ENCODE data around the gene INTS11.
A peak's percentile ranks its signal among the peaks of the same experiment; 100 is the strongest.

The INTS11 gene

GRCh38 chr1:1285102-1285571 lies 39.3 kb downstream of the INTS11 start:
- no peak for DNase-seq (ENCODE audit: low read depth)

- no peak for DNase-seq (ENCODE audit: low read depth)
Observed at GRCh38 chr1:1284221-1285101, 40.0 kb downstream of the INTS11 start.

- DNase-seq (ENCODE audit: low read depth): no peak
Observed at GRCh38 chr1:1283821-1284220, 40.6 kb downstream of the INTS11 start.

DNA sequence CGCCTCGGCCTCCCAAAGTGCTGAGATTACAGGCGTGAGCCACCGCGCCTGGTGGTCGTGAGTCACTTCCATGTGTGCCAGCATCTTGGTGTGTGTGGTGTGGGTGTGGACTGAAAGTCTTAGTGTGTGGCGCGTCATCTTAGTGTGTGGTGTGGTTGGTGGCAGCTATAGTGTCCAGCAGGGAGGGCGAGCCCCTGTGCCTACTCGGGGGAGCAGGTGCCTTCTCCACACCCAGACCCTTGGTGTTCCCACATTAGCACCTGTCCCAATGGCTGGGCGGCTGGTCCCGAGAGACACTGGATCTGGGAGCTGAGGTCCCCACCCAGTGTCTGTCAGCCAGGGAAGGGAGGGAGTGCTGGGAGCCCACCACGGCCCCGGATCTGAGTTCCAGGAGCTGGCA lies 41.5 kb downstream of the INTS11 start:
- no peak for DNase-seq (ENCODE audit: low read depth)

DNA sequence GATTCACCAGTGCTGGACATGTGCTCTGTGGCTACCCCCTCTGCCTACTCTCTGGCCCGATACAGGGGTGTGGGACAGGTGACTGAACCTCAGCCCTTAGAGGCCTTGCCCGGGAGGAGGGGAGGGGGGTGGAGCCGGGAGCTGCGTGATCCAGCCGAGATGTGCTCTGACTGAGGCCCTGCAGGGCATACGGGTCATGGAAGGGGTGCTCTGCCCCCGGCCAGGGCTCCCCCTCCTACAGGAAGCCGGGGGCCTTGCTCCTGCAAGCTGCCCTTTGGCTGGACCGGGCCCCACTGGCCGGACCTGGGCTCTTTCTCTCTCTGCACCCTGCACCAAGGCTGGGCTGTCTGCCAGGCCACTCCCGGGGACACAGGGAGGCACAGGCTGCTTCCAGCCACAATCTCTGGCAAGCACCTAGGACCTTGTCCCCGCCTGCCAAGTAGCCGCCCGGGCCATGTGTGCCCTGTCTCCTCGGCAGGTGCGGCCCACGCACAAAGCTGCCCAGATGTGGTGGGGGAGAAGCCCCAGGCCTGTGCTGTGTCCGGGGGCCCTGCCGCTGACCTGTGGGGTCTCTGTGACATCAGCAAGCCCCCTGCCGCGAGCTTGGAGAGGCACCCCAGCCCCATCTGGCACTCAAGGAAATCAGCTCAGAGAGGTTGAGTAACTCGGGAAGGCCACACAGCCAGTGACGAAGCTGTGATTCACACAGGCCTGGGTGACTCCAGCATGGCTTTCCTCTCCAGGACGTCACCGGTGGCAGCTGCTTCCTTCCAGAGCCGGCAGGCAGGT lies 42.7 kb downstream of the INTS11 start:
- no peak for DNase-seq (ENCODE audit: low read depth)

DNA sequence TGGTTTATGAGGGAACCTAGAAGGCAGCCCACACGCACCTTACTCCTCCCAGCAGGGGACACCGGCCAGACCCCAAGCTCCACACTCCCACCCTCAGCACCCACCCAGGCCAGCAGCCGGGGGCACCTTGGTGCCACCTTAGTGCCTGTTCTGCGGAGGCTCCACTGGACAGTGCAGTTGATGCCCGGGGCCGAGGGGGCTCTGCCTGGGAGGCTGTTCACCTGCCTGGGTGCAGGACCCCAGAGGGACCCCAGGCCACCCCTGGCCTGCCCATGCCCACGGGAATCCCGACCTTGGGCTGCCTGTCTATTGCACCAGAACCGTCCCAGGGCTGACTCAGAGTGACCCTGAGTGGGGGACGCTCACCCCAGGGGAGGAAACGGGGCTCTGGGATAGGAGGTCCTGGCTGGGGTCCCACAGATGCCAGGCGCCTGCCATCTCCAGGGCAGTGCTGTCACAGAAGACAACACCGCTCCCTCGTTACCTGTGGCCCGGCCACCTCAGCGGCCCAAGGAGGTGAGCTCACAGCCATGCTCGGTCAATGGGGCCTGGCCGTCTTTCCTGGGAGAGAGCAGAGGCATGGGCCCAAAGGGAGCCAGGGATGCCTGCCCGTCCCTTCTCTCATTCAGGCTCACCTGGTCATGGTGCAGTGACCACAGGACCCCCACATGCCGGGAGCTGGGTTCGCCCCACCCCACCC lies 43.5 kb downstream of the INTS11 start:
- no peak for DNase-seq (ENCODE audit: low read depth)

DNA sequence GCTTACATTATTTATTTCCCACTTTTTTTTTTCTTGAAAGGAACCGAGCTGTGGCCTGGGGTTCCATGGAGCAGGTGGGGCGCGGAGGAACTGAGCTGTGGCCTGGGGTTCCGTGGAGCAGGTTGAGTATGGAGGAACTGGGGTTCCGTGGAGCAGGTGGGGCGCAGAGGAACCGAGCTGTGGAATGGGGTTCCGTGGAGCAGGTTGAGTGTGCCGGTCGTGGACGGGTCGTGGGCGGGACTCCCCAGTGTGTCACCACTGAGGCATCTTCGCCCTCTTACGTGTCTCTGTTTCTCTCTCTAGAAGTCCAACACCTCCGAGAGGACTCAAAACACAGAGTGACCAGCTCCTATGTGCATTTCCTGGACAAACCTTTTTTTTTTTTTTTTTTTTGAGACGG lies 45.4 kb downstream of the INTS11 start:
- no peak for DNase-seq (ENCODE audit: low read depth)

- no peak for DNase-seq (ENCODE audit: low read depth)
Observed at GRCh38 chr1:1278620-1279019, 45.8 kb downstream of the INTS11 start.

DNA sequence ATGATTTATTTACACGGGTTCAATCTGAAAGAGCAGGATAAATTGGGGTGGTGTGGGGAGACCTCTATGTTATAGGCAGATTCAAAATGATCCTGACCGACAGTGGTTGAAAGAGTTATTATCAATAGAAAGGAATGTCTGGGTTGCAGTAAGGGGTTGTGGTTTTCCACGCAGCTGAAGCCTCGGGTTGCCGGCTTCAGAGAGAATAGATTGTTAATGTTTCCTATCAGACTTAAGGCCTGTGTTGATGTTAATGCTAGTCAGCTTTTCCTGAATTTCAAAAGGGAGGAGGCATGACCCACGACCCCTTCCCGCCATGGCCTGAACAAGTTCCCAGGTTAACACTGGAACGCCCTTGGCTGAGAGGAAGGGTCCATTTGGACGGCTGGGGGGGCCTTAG lies 48.6 kb downstream of the INTS11 start:
- no peak for DNase-seq (ENCODE audit: low read depth)

- no peak for DNase-seq (ENCODE audit: low read depth)
Observed at GRCh38 chr1:1274931-1275431, 49.5 kb downstream of the INTS11 start.

GRCh38 chr1:1274299-1274930 lies 50.0 kb downstream of the INTS11 start:
- DNase-seq (ENCODE audit: low read depth): no peak

DNA sequence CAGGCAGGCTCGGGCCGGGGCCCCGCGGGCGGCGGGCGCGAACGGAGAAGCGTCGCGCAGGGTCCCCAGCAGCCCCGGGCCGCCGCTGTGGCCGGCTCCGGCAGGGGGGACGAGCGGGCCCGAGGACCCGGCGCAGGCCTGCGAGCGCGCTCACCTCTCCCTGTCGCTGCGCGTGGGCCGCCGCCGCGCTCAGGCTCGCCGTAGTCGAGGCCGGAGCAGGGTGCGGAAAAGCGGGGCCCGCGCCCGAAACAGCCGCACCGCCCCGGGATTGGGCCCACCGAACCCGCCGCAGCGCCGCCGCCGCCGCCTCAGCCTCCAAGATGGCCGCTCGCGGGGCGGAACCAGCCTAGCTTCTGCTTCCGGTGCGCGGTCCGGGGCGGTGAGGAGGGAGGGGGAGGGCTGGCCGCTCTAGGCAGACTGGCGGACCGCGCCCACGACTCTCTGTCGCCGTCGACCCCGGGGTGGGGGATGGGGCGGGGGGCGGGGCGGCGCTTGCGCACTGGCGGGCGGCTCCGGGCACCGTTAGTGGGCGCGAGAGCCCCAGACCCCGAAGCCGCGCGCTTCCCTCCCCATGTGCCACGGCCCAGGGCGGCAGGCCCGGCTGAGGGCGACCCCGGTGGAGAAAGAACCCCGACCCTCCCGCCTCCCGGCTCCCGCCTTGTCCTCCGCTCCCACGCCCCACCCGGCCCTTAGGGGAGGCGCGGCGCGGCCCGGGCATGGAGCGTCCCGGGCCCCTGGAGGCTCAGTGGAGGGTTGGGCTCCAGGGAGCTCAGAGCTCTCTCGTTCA lies 50.8 kb downstream of the INTS11 start, which contains the start of gene UBE2J2:
Gene UBE2J2 (minus strand): TSS at position 343 of the 787 bp plus-strand sequence. CDS start 5,862 bp downstream, outside the sequence.
- no peak for DNase-seq (ENCODE audit: low read depth)

GRCh38 chr1:1273209-1273511 lies 51.3 kb downstream of the INTS11 start:
- DNase-seq (ENCODE audit: low read depth): no peak

DNA sequence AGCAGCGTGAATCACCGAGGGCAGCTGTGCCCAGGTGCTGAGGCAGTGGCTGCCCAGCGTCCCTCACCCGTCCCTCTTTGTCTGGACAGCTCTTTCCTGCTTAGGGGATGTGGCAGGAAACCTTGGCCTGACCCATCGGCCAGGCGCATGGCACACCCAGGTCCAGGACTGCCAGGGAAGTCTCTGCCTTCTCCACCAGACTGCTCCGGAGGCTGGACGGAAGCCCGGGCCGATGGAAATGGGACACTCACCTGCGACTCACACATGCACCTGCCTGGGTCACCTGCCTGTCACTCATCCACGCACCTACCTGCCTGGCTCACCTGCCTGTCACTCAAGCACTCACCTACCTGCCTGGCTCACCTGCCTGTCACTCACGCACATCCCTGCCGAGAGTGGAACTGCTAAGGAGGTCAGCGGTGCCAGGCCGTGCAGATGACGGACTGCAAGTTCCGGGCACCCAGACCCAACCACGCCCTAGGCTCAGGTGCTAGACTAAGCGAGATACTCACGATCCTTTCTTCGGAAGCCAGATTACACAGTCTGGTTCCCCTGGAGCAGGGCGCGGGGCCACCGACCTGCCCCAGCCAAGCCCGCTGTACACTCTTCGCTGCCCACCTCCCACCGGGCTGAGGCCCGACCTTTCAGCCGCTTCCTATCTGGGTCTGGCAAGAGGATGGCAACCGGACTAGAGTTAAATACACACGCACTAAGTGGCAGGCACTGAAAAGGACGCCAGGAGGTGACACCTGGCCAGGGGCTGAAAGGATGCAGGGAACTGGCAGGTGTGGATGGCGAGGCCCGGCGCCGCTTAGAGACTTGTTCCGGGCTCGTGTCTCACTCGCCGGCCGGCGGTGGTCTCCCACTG lies 51.9 kb downstream of the INTS11 start:
- DNase-seq (ENCODE audit: low read depth): no peak

DNA sequence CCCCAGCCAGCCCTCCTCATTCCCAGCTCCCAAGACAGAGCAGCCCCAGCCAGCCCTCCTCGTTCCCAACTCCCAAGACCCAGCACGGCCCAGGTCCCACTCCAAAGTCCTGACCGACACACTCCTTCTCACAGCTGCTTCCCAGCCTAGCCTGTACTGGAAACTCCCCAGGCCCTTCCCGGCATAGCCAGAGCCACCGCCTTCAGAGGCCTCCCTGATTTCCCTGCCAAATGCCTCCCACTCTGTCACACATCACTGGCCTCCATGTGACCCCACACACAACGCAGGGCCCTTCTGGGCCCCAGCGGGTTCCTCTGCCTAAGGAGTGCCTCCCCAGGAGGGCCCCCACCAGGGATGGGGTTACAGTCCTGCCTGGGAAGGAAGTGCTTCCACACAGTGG lies 53.6 kb downstream of the INTS11 start:
- no peak for DNase-seq (ENCODE audit: low read depth)

GRCh38 chr1:1268284-1268682 lies 56.2 kb downstream of the INTS11 start:
- DNase-seq (ENCODE audit: low read depth): no peak

DNA sequence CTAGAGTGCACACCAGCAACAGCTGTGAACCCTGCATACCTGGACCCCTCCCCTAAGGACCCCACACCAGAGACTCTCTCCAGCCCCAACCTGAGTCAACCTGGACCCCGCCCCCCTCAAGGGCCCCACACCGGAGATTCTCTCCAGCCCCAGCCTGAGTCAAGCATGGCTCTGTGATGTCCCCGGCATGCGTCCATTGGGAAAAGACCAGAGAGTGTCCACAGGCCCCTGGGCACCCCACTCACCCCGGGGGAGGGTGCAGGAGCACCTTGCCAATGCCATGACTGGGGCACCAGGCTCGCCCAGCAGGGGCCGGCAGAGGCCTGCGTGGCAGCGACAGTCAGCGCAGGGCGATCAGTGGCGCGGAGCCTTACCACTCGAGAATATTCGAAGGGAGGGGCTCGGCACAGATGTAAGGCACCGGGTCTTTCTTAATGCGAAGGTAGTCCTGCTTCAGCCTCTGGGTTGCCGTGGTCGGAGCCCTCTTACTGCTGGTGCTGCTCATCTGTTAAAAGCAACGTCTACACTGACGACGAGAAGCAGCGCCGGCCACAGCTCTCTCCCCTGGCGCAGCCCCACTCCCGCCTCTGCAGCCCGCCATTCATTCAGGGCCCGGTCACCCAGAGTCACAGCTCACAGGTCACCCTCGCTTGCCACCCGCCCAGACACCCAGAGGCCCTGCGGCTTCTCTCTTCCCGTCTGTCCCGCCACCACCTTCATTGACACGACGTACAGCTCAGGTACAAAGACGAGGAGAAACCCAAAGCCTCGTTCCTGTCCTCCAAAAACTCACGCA lies 56.8 kb downstream of the INTS11 start:
- no peak for DNase-seq (ENCODE audit: low read depth)

GRCh38 chr1:1264868-1265272 lies 59.6 kb downstream of the INTS11 start:
- peak; percentile 95 for DNase-seq (ENCODE audit: low read depth)

DNA sequence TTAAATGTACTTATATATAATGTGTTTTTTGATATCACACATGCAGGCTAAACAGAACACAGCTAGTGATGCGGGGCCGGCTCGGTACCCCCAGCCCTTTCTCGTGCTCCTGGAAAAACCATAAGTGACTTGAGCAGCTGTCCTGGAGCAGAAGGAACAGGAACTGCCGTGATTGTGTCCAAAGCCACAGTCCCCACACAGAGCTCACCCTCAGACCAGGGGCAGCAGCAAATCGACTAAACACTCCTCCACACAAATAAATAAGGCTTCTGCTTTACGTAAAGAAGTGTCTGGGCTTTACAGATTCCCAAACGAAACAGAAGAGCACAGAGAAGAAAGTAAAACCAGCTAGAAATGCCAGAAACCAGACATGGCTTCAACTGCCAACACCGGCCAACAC lies 60.4 kb downstream of the INTS11 start:
- DNase-seq (ENCODE audit: low read depth): no peak
